ENCODE results near the gene C6orf118. TPM values are rescaled to one million over a fixed set of nuclear protein-coding genes. Genes with fewer than 3 reads are reported as not detected.

The C6orf118 gene
- total and polyA plus RNA-seq, 2 donors (not counting 3 experiments of a cell fraction or from before 2014, with no cell fraction given), result not detected

DNA sequence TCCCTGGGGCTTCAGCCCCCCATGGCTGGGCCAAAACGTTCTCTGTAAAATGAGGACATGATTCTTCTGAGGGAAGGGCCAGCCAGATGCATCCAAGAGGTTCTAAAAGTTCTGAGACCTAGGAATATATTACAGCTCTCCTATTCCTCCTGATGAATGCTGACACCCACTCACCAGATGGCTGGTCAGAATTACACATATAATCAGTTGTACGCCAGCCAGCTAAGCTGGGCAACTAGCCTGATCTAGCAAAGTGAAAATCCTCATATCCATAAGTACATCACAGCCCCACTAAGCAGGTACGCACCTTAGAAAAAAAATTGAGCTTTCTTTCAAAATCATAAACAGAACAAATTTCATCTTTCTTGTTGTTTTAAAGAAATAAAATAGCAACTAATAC, 34.8 kb downstream of the C6orf118 start:
- no TSS peak for BruUV-seq (replicated peaks)
- no peaks in the 10 kb centered on the region for H3K9me3 ChIP-seq (replicated peaks; ENCODE audit: control insufficient read depth, insufficient read depth, low read length)
- H3K9me1 ChIP-seq (replicated peaks; ENCODE audit: control insufficient read depth, extremely low read depth, insufficient read depth, low read length), result no peaks in the 10 kb centered on the region
- CTCF ChIA-PET, result no interaction called here
- FAIRE-seq (no peak), DNase-seq (ENCODE audit: low read depth, low spot score) (no peak)
- TF ChIP-seq MYC (IDR thresholded peaks at IDR 0.05; ENCODE audit: low read depth, low read length) (no peak), FOS (IDR thresholded peaks at IDR 0.05; ENCODE audit: borderline replicate concordance, insufficient read depth, low read length) (no peak), POLR2A (IDR thresholded peaks at IDR 0.05; ENCODE audit: low read depth, low read length) (no peak), POLR2AphosphoS5 (IDR thresholded peaks at IDR 0.05; ENCODE audit: insufficient read depth, low read depth, low read length) (no peak), JUN (IDR thresholded peaks at IDR 0.05; ENCODE audit: borderline replicate concordance, insufficient read depth, insufficient read length, low read depth) (no peak), GATA2 (IDR thresholded peaks at IDR 0.05; ENCODE audit: insufficient read depth, insufficient read length, low read depth, low read length) (no peak), EZH2 (IDR thresholded peaks at IDR 0.05; ENCODE audit: borderline replicate concordance, low read depth, low read length, severe bottlenecking) (no peak), CTCF (IDR thresholded peaks at IDR 0.05; ENCODE audit: extremely low read depth in 1 of 2, insufficient read depth in 1 of 2, low read depth in 1 of 2, low read length in 2 of 2) (no peak), MAX (IDR thresholded peaks at IDR 0.05; ENCODE audit: insufficient read depth, insufficient read length) (no peak)
- H2AFZ ChIP-seq (ENCODE audit: low read depth, low read length), result no peak overlapping the region
- H3K27ac ChIP-seq (ENCODE audit: insufficient read depth, low read depth, low read length), result no peak overlapping the region
- H3K36me3 ChIP-seq (ENCODE audit: control insufficient read depth in 2 of 2, extremely low read depth in 1 of 2, insufficient read depth in 2 of 2, low read length in 2 of 2), result no peaks in the 10 kb centered on the region
- no peak overlapping the region for H3K9ac ChIP-seq (replicated peaks; ENCODE audit: extremely low read depth, insufficient read depth, low read length)
- dilution Hi-C loops (cut with MboI; ENCODE audit: extremely low pct_ligation_motif_present, low sequenced_read_pairs), result no loop called here
- intact Hi-C loops (cut with micrococcal nuclease), result no loop called here
- no peak overlapping the region for H3K4me3 ChIP-seq (replicated peaks in 1 of 3; ENCODE audit: insufficient read depth in 1 of 3, low read depth in 1 of 3, low read length in 3 of 3)
- H3K4me2 ChIP-seq (ENCODE audit: insufficient read depth, low read length), result no peak overlapping the region
- no peaks in the 10 kb centered on the region for H3K4me1 ChIP-seq (ENCODE audit: control insufficient read depth, extremely low read depth, insufficient read depth, low read length)
- POLR2A ChIA-PET, result no interaction called here
- no peaks in the 10 kb centered on the region for H3K27me3 ChIP-seq (ENCODE audit: control insufficient read depth in 2 of 2, insufficient read depth in 2 of 2, low read length in 2 of 2)
- H4K20me1 ChIP-seq (replicated peaks; ENCODE audit: control insufficient read depth, extremely low read depth, insufficient read depth, low read length), result no peaks in the 10 kb centered on the region
- H3K79me2 ChIP-seq (ENCODE audit: control insufficient read depth, insufficient read depth, low read length), result no peaks in the 10 kb centered on the region

Measured in endothelial cell of umbilical vein (primary cell).